DMS153 treated with DMSO at 0.1 percent for 48 hours (cell line): ENCODE results near the gene CFAP57.
A peak's percentile ranks its signal among the peaks of the same experiment; 100 is the strongest.
"Not testable (repeated sequence)": the region's sequence is repeated elsewhere in the genome, so short reads cannot be mapped to it uniquely, and the experiment has no call there.

Experiments
- DNase-seq: peaks from one replicate; lab custom pipeline; 2025; ENCODE audit not compliant: unreplicated experiment; lab: John Stamatoyannopoulos, UW

Gene CFAP57

GRCh38 chr1:43171876-43172526, at the start of gene CFAP57, which contains the start of gene EBNA1BP2:
TSS of gene CFAP57 (plus strand) at chr1:43172330. CDS start at chr1:43172754, 424 bp downstream.
TSS of gene EBNA1BP2 (minus strand) at chr1:43172290. CDS start at chr1:43172118, 172 bp downstream.
- DNase-seq = peak; percentile 88

GRCh38 chr1:43123031-43123430, 49.1 kb upstream of the CFAP57 start:
- DNase-seq = no peak

DNA sequence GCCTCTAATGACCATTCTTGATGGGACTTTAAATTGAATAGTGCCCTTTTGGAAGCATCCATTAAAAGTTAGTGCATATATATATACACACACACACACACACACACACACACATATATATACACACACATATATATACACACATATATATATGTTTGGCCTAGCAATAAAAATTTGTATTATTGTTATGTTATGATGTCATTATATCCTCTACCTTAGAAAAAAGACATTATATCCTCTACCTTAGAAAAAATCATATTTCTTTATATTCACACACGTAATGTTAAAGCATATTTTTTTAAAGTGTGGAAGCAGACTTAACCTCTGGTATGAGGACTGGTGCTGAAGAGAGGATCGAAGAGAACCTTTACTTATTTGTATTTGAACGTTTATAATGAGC, 43.3 kb upstream of the CFAP57 start:
- DNase-seq = no peak

DNA sequence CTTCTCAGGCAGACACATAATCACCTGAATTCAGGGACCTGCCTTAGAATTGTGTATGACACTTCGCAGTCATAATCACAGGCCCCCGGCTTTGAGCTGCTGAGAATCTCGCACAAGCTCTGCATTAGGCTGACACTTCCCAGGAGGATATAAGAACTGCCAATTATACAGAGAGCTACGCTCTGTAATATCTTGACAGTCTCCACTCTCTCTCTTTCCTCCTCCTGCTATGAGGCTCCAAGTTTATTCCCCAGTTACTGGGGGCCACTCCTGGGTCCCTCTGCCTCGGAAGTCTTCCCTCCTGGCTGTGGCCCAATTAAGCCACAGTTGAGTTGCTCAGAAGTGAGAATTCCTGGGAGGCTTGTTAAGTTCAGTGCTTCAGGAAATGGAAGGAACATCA, 42.7 kb upstream of the CFAP57 start:
- DNase-seq = no peak

DNA sequence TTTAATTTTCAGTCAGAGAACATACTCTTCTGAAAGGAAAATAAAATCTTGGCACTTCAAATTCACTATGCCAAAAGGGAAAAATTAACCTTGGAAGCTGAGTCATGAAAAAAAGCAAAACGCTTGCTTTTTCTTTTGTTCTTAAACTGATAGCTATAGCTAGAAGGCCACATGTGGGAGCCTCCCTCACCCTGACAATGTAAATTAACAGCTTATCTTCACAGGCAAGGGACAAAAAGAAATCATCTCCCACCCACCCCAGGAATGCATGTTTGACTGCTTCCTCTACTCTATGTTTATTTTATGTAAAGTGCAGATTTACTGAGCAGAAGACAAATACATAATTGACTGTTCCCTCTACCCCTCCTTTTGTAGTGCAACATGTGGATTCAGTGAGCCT, 38.1 kb upstream of the CFAP57 start:
- no peak for DNase-seq

- no peak for DNase-seq
These were observed 37.5 kb upstream of the CFAP57 start for GRCh38 chr1:43134640-43135039.

DNA sequence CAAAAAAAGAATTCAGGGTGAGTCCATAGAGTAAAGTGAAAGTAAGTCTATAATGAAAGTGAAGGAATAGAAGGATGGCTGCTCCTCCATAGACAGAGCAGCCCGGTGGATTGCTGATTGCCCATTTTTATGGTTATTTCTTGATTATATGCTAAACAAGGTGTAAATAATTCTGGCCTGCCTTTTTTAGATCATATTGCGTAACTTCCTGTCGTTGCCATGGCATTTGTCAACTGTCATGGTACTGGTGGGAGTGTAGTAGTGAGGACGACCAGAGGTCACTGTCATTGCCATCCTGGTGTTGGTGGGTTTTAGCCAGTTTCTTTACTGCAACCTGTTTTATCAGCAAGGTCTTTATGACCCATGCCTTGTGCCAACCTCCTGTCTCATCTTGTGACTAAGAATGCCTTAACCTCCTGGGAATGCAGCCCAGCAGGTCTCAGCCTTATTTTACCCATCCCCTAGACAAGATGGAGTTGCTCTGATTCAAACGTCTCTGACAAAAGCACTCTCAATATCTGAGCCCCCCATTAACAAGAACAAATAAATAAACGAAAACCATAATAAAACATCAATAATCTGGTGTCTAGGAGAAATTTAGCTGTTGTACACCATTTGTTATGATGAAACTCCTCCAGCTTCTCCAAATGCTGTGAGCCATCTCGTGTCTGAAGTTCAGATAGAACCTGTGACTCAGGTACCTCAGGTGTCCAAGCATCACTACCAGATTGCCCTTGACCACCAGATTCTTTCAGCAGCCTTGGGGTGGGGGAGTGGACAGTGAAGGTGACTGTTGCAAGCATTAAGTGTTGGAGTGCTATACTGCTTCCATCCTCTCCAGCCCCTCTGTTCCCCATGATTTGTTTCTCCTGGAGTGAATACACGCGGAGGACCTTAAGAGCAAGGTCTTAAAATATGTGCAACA, 36.0 kb upstream of the CFAP57 start:
- DNase-seq = no peak

DNA sequence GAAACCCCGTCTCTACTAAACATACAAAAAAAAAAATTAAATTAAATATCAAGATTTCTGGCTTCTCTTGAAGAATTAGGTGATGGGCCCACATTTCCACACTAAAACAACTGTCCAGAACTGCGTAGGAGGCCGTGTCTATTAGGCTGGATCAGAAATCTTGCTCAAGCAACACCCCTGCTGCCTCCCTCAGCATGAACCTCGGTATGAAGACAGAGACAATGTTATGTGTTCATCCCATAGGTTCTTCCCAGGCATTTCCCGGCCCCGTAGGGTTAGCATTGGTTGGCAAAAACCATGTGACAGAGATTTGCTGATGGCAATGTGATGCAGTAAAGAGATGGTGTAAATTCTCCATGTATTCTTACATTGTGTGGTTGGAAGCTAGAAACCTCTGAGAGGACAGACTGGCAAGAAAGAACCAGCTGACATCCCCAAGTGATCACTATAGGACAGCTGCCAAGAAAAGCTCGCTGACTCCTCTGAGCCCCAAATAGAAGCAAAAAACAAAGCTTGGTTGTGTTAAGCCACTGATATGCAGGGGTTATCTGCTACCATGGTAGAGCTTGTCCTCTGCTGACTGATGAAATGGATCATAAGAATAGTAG, 34.6 kb upstream of the CFAP57 start:
- DNase-seq = no peak

GRCh38 chr1:43139295-43139694, 32.8 kb upstream of the CFAP57 start:
- DNase-seq = not testable (repeated sequence)

DNA sequence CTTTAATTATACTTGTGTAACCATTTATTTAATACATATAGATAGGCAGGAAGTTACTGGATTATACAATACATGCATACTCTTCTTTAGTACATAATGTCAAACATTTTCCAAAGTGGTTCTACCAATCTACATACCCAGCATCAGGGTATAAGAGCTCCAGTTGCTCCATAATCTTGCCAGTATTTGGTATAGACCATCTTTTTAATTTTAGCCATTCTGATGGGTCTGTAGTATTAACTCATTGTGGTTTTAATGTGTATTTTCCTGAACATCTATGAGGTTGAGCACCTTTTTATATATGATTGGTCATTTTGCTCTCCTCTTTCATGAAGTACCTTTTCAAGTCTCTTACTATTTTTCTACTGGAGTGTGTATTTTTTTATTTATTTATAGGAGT, 32.1 kb upstream of the CFAP57 start:
- no peak for DNase-seq

GRCh38 chr1:43140583-43140982, 31.5 kb upstream of the CFAP57 start:
- DNase-seq = no peak

- DNase-seq = no peak
These were observed 28.7 kb upstream of the CFAP57 start for GRCh38 chr1:43143441-43143888.

DNA sequence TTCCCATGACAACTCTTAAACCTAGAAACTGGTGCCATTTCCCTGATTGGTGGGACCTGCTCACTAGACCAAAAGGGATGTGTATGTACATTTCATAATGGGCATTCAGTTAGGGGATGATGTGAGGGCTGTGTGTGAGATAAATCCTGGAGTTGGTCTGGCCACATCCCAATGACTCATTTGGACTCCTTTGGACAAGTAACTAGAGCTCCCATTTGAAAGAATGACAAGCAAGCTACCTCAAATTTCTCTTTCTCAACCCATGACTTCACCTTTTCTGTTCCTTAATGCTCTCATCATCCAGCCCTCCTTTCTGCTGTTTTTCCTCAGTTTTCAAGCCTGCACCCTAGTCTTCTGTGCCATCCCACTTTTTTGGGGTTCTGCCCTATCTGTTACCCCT, 27.9 kb upstream of the CFAP57 start:
- no peak for DNase-seq

GRCh38 chr1:43147625-43148327, 24.4 kb upstream of the CFAP57 start:
- peak; percentile 97 for DNase-seq

DNA sequence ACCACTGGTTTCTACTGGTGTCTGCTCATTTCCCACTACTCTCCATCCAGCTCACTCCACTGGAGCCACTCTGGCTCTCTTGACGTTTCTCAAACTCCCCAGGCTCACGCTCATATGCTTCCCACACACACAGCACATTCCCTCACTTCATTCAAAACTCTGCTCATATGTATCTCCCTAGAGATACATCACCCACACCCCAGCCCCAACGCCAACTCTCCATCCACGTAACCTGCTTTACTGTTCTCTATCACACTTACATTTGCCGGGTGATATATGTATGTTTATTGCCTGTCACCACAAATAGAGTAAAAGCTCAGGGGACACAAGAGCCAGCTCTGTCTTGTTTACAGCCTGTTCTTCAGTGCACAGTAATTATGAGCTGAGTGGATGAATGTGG, 22.2 kb upstream of the CFAP57 start:
- no peak for DNase-seq

DNA sequence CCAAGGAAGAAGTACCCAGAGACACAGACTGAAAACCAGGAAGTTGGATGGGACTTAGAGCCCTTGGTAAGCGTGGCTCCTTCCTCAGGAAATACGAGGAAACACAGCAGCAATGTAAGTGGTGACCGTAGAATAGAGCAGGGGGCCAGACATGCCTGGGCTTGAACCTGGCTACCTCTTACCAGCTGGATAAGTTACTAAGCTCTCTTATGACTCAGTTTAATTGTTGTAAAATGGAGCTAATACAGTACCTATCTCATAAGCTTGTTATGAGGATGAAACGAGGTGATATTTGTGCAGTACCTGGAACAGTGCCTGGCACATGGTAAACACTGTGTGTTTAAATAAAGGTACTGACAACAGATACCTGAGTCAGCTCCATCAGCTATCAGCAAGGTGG, 19.3 kb upstream of the CFAP57 start:
- DNase-seq = no peak

- DNase-seq = no peak
These were observed 18.7 kb upstream of the CFAP57 start for GRCh38 chr1:43153443-43153842.

- DNase-seq = no peak
These were observed 16.1 kb upstream of the CFAP57 start for GRCh38 chr1:43156026-43156425.

DNA sequence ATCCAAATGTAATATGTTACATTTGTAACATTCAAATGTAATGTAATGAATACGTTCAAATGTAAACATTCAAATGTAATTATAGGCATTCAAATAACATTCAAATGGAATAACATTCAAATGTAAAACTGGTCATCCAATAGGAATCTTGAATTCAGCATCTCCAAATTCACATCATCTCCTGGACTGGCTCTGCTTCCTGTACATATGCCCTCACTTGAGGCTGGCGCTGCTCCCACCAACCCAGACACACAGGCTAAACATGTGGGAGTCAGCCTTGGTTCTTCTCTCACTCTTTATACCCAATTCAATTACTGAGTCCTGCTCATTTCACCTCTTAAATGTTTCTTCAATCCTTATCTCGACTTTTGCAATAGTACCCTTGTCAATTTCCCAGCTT, 7.0 kb upstream of the CFAP57 start:
- DNase-seq = no peak

DNA sequence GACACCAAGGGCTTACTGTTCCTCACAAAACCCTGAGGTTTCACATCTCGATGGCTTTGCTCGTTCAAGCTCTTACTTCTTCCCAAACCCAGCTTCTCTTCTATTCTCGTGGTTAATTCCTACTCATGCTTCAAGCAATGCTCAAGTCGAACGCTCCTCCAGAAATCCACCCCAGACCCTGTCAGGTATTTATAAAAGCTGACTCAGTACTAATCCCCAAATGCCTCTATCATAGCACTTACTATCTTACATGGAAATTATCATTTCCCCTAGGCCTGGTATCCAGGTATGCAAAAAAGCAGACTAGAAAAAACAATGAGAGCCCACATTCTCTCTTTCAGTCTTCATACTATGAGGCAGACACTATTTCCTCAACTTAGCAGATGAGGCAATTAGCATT, 6.4 kb upstream of the CFAP57 start:
- no peak for DNase-seq

DNA sequence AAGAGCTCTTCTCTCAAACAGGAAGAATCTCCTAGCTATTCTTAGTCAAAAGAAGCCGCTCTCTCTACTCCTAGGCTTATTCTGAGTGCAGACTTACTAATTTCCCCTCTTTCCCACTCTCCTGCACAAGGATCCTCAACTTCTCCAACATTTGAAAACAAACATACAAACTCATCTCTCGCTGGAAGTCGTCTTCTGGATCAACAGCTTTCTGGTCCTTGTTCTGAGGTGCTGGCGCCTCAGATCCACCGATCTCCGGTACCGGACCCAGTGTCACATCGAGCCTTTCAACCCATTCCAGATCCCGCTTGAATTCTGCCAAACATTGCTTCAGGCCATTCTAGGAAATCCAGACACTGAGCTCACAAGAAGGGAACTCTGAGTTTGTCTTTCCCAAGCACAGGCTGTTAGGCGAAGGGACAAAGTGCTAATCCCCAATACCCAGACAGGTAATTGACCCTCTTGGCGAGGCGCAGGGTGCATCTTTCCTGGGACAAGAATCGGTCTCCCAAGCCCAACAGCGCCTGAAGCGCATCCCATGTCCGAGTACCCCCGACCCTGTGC, 736 bp upstream of the CFAP57 start:
- no peak for DNase-seq
